Breast epithelium (tissue), 3 donors: ENCODE results near the gene CNR2.

ENCODE experiments used
- CTCF ChIP-seq, 3 donors: fragments of 450-650 bp; IDR thresholded peaks; one replicate each; pipeline ENCODE4 v1.5.1; 2016 to 2017; ENCODE audit warnings: antibody characterized with exemption in 3 of 3, mild to moderate bottlenecking in 3 of 3, moderate library complexity in 3 of 3
- POLR2AphosphoS5 ChIP-seq, 3 donors: sonication (generic); formaldehyde crosslinking; IDR thresholded peaks; one replicate each; pipeline ENCODE4 v1.6.1; 2017; ENCODE audit warnings: antibody characterized with exemption in 3 of 3

- TF ChIP-seq CTCF (IDR thresholded peaks at IDR 0.05), result no peak
- no peak for TF ChIP-seq POLR2AphosphoS5 (IDR thresholded peaks at IDR 0.05)
These were observed 10.7 kb upstream of the CNR2 start for GRCh38 chr1:23923592-23924499.
